SK-N-MC (cell line): Measurements from ENCODE around the gene RHEX.

ENCODE experiments used
- DNase-seq: peaks from one replicate; pipeline ENCODE4 v3.0.0-alpha.2; 2011; ENCODE audit warnings: low read depth, low spot score
- H3K27ac ChIP-seq: fragments of 200-600 bp; sonication (generic); 2 replicates; pipeline ENCODE4 v1.5.1; 2016; ENCODE audit warnings: mixed run types
- H3K36me3 ChIP-seq: fragments of 200-600 bp; sonication (generic); 2 replicates; pipeline ENCODE4 v1.6.1; 2017; ENCODE audit warnings: antibody characterized with exemption, low read length, mixed read lengths; ENCODE audit not compliant: insufficient read depth
- H3K4me3 ChIP-seq: fragments of 200-600 bp; sonication (generic); 2 replicates; pipeline ENCODE4 v1.5.1; 2016
- H3K9ac ChIP-seq: fragments of 200-600 bp; sonication (generic); 2 replicates; pipeline ENCODE4 v1.8.0; 2017; ENCODE audit warnings: mixed run types, mixed read lengths; ENCODE audit not compliant: insufficient read length
- H3K9me3 ChIP-seq: fragments of 200-600 bp; sonication (generic); 2 replicates; pipeline ENCODE4 v1.6.1; 2017; ENCODE audit warnings: low read depth, mild to moderate bottlenecking, antibody characterized with exemption, low read length, moderate library complexity, mixed read lengths
- EZH2 ChIP-seq: fragments of 200-600 bp; sonication (generic); IDR thresholded peaks from one replicate; pipeline ENCODE4 v1.6.1; 2017; ENCODE audit warnings: antibody characterized with exemption
- FOXP2 ChIP-seq: optimal IDR thresholded peaks from 2 replicates; pipeline ENCODE3; 2011; ENCODE audit warnings: mild to moderate bottlenecking, moderate library complexity; ENCODE audit not compliant: insufficient read depth; ENCODE audit errors: extremely low read length, control extremely low read depth
- POLR2AphosphoS5 ChIP-seq: IDR thresholded peaks from 2 replicates; pipeline ENCODE4 v1.6.1; 2012; ENCODE audit warnings: mild to moderate bottlenecking, low read depth, low read length, borderline replicate concordance

The RHEX gene

GRCh38 chr1:206082831-206083695 lies 30.1 kb downstream of the RHEX start:
- Histone ChIP-seq H3K36me3 (no peaks in the 10 kb centered on the region), H3K9ac (no peak overlapping the region), H3K9me3 (no peaks in the 10 kb centered on the region), H3K27ac (no peak overlapping the region), H3K4me3 (no peak overlapping the region)
- DNase-seq: no peak
- TF ChIP-seq EZH2 (no peak), FOXP2 (no peak), POLR2AphosphoS5 (no peak)

DNA sequence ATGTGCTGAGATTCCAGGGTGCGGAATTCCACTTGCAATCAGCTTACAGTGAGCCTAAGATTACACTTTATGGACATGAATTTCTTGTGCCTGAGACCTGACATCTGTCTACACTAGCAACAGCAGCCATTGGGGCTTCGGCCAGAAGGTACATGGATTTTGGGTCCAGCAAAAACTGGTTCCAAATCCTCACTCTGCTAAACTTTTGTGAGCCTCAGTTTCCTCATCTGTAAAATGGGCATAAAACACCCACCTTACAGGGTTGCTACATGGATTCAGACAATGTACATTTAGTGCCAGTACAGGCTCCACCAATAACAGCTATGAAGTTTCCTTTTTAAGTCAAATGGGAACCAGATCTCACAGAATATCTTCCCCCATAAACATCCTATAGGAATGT lies 30.8 kb downstream of the RHEX start:
- Histone ChIP-seq H3K9ac (no peak overlapping the region), H3K4me3 (no peak overlapping the region), H3K27ac (no peak overlapping the region), H3K9me3 (no peaks in the 10 kb centered on the region), H3K36me3 (no peaks in the 10 kb centered on the region)
- TF ChIP-seq EZH2: no peak
- TF ChIP-seq POLR2AphosphoS5: no peak
- TF ChIP-seq FOXP2: no peak
- no peak for DNase-seq

DNA sequence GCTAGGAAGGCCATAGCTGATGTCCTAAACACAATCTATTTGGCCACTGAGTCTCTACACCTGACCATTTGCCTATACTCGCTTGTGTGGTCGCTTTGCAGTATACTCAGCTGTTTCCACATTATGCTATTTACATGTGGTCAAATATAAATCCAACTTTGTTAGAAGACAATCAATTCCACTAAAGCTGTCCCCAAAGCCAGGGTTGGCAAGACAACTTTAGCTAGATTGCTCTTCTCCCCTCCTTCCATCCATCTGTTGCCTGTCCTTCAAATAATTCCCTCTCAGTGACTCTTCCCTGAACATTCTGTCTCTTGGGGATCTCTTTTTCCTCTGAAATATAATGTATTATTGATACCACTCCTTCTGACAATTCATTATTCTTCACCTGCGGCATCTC lies 34.1 kb downstream of the RHEX start:
- Histone ChIP-seq H3K9ac (no peak overlapping the region), H3K4me3 (no peak overlapping the region), H3K36me3 (no peaks in the 10 kb centered on the region), H3K27ac (no peak overlapping the region), H3K9me3 (no peaks in the 10 kb centered on the region)
- no peak for DNase-seq
- TF ChIP-seq EZH2: no peak
- TF ChIP-seq POLR2AphosphoS5: no peak
- no peak for TF ChIP-seq FOXP2

DNA sequence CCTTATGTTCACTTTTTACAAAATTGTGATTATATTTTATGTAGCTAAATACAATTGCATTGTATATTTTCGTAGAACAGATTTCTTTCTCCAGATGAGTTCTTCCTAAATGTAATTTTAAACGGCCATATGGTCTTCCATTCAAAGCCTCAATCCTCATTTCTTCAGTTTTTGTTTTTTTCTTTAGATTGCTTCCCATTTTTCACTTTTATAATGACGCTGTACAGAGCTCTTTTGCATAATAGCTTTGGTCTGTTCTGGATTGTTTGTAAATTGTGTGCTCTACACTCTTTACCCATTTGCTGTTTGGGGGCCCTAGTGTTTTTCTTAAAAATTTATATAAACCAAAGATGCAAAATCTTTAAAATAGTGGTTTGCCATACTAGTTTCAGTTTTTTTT lies 36.4 kb downstream of the RHEX start:
- TF ChIP-seq POLR2AphosphoS5 (no peak), FOXP2 (no peak), EZH2 (no peak)
- no peak for DNase-seq
- Histone ChIP-seq H3K9ac (no peak overlapping the region), H3K4me3 (no peak overlapping the region), H3K36me3 (no peaks in the 10 kb centered on the region), H3K9me3 (no peaks in the 10 kb centered on the region), H3K27ac (no peak overlapping the region)

DNA sequence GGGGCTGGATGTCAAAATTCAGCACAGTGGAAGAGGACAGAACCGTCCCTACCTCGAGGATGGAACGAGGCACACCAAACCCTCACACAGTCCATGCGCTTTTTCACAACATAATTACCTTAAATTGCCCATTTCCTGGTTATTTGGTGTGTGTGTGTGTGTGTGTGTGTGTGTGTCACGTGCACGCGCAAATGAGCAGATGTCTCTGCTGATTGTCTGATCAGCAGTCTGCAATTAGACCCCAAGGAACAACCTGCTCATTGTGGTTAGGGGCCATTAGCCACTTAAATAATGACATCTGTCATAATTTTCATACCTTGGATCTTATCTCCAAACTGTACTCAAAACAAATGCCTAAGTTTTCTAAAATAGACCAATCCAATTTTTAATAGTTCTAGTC lies 41.1 kb downstream of the RHEX start:
- no peak for DNase-seq
- no peak overlapping the region for H3K9ac ChIP-seq
- no peak overlapping the region for H3K27ac ChIP-seq
- H3K36me3 ChIP-seq: no peaks in the 10 kb centered on the region
- no peak overlapping the region for H3K4me3 ChIP-seq
- no peaks in the 10 kb centered on the region for H3K9me3 ChIP-seq
- no peak for TF ChIP-seq FOXP2
- TF ChIP-seq EZH2: no peak
- no peak for TF ChIP-seq POLR2AphosphoS5

GRCh38 chr1:206097381-206097780 lies 44.4 kb downstream of the RHEX start:
- DNase-seq: no peak
- no peak for TF ChIP-seq EZH2
- H3K4me3 ChIP-seq: no peak overlapping the region

DNA sequence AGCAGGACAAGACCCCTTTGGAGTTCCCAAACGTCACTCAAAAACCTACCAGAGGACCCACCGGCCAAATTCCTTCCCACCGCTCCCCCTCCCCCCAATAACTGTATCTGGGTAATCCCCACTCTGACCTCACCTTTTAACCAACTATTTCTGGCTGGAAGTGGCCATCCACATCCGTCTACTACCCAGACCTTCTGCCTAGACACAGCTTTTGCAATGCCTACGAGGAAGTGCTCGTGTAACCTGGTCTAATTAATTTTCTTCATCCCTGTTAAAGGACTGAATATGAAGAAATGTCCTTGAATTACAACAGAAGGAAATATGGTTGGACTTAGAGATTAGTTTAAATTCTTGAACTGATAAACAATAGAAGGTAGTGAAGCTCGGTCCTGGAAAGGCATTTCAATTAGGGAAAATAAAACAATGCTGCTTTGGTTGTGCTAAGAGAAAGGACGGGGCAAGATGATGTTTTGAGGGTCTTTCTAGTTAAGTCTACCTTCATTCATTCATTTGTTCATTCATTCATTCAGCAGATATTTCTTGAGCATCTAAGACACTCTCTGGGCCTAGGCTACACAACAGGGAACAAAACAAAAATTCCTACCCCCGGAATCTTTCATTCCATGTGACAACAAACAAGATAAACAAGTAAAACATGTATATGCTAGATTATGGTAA lies 45.4 kb downstream of the RHEX start:
- TF ChIP-seq EZH2 (no peak), FOXP2 (no peak), POLR2AphosphoS5 (no peak)
- Histone ChIP-seq H3K36me3 (no peaks in the 10 kb centered on the region), H3K4me3 (no peak overlapping the region), H3K27ac (no peak overlapping the region), H3K9ac (no peak overlapping the region), H3K9me3 (no peaks in the 10 kb centered on the region)
- no peak for DNase-seq

More at GRCh38 chr1:206097381-206097780, 44.4 kb downstream of the RHEX start:
- no peak overlapping the region for H3K27ac ChIP-seq
- H3K36me3 ChIP-seq: no peaks in the 10 kb centered on the region
- no peaks in the 10 kb centered on the region for H3K9me3 ChIP-seq
- H3K9ac ChIP-seq: no peak overlapping the region

- Histone ChIP-seq H3K4me3 (no peak overlapping the region), H3K27ac (no peak overlapping the region), H3K36me3 (no peaks in the 10 kb centered on the region), H3K9ac (no peak overlapping the region), H3K9me3 (no peaks in the 10 kb centered on the region)
- no peak for TF ChIP-seq EZH2
- no peak for TF ChIP-seq FOXP2
- no peak for TF ChIP-seq POLR2AphosphoS5
- DNase-seq: no peak
Measured at GRCh38 chr1:206100226-206100815, 47.3 kb downstream of the RHEX start.
